GM19463 (cell line): ENCODE data around the gene MCTP1.
"Not testable (repeated sequence)": the region's sequence is repeated elsewhere in the genome, so short reads cannot be mapped to it uniquely, and the experiment has no call there.

Experiments used
- ATAC-seq: cut with Tn5 transposase; IDR thresholded peaks from one replicate; pipeline ENCODE4 v1.9.1; 2021; ENCODE audit warnings: mild to moderate bottlenecking, moderate library complexity; ENCODE audit not compliant: unreplicated experiment

The MCTP1 gene

GRCh38 chr5:95043234-95043633 lies 241.7 kb downstream of the MCTP1 start:
- ATAC-seq: no peak

GRCh38 chr5:95042037-95042436 lies 242.9 kb downstream of the MCTP1 start:
- ATAC-seq: no peak

DNA sequence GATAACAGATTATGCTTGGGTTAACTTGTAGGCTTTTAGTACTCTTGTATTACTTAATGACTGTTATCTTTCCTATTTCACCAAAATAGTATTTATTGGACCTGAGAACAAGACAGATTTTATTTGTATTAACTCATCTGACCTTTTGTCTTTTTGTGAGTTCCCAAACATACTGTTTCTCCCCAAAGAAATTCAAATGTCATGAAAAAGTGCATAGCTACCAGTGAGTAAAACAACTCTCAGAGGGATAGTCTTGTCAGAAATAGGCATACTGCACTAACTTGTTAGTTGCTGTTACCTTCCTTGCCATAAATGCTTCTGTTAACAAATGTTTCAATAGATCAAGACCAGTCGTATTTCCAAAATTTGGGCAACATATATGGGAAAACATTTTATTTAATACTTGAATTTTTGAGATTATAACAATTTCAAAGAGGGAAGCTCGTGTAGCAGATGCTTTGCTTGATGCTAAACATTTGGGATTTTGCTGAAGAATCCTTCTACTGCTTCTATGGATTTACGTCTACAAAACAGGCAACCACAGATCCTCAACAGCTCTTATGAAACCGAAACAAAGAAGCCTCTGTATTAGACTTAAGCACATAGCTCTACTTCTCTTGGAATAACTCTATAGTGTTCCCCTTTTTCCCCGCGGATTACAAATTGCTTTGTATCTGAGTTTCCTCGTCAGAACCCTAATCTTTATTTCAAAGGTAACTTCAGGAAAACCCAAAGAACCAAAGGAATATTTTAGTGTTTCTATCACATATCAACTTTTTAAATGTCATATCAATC lies 248.8 kb downstream of the MCTP1 start:
- peak; percentile 78 for ATAC-seq

GRCh38 chr5:95032801-95033200 lies 252.1 kb downstream of the MCTP1 start:
- ATAC-seq: no peak

GRCh38 chr5:95029569-95030366 lies 255.1 kb downstream of the MCTP1 start:
- peak; percentile 69 for ATAC-seq

DNA sequence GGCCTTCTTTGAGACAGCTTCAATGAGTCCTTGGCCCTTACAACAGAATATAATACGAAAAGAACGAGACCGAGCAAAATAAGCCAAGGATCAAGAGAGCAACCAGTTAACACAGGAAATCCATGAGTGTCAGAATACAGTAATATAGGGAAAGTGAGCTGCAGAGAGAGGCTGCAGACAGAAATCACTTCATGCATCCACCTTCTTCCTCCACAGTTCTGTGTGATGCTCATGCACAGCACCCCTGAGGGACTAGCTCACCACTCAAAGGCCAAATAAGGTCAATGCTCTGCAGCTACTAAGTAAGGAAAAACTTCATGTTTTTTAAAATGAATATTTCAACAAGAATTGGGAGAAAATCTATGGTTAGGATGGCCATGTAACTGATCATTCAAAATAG lies 257.1 kb downstream of the MCTP1 start:
- peak; percentile 26 for ATAC-seq

GRCh38 chr5:95027151-95027721 lies 257.7 kb downstream of the MCTP1 start:
- ATAC-seq: peak; percentile 18

GRCh38 chr5:95026718-95027117 lies 258.2 kb downstream of the MCTP1 start:
- no peak for ATAC-seq

GRCh38 chr5:95022967-95023695 lies 261.8 kb downstream of the MCTP1 start:
- ATAC-seq: peak; percentile 67

GRCh38 chr5:95020345-95020744 lies 264.5 kb downstream of the MCTP1 start:
- no peak for ATAC-seq

DNA sequence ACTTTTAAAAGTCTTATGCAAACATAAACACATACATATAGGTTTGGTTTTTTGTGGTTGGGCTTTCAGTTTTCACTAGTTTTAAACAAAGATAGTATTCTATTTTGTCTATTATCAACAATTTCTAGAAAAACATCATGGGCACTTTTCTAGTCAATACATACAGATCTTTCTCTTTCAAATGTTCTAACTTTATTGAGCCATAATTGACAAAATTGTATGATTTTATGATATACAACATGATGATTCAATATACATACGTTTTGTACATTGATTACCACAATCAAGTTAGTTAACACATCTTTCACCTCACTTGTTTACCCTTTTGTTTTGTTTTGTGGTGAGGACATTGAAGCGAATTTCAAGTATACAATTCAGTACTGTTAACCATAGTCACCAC lies 265.9 kb downstream of the MCTP1 start:
- no peak for ATAC-seq

GRCh38 chr5:95018511-95018910 lies 266.4 kb downstream of the MCTP1 start:
- ATAC-seq: no peak

DNA sequence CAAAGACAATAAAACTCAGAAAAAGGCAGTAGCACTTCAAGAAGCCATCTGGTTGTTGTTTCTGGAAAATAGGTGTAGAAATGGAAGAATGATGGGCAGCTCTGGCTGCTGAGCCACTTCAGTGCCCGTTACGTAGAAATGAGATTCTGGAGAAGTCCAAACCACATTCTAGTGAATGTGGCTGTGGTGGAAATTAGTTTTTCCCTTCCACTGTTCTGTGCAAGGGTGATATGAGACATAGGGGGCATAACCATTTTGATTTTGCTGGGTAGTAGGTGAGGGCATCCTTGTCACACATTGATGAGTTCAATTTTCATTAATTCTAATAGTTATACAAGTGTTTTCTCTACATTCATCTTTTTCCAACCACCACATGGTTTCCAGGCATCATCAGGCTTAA lies 275.1 kb downstream of the MCTP1 start:
- ATAC-seq: no peak

- peak; percentile 78 for ATAC-seq
These were observed 276.8 kb downstream of the MCTP1 start for GRCh38 chr5:95007921-95008597.

DNA sequence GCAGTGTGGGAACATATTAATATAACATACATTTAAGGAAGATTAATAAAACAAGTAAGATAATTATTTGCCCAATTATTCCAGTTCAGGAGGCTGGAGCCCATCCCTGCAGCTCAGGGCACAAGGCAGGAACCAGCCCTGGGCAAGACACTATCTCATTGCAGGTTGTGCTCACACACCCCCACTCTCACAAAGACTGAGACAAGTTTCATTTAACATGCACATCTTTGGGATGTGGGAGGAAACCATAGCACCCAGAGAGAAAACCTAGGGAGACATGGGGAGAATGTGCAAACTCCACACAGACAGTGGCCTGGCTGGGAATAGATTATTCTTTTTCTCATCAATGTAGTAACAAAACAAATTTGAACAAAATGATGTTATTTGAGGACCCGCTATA lies 279.1 kb downstream of the MCTP1 start:
- no peak for ATAC-seq

- ATAC-seq: no peak
These were observed 286.2 kb downstream of the MCTP1 start for GRCh38 chr5:94998670-94999069.

GRCh38 chr5:94994537-94994936 lies 290.4 kb downstream of the MCTP1 start:
- not testable (repeated sequence) for ATAC-seq

- no peak for ATAC-seq
These were observed 291.4 kb downstream of the MCTP1 start for GRCh38 chr5:94993491-94993890.

DNA sequence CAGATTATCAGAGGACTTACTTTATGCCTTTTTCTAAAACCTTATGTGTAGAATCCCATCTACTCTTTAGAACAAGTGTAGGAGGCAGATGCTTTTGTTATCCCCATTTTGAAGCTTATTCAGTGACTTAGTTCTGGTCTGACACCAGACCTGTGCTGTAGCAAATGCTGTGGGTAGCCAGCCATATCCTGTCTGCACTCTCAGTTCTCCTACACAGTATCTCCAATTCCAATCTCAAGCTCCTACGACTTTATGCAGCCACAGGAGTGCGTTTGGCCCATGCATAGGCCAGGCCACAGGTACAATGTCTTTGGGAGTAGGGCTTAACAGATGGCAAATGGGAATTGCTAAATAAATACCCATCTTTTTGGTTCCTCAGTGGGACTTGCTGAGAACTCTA lies 292.6 kb downstream of the MCTP1 start:
- ATAC-seq: peak; percentile 86

DNA sequence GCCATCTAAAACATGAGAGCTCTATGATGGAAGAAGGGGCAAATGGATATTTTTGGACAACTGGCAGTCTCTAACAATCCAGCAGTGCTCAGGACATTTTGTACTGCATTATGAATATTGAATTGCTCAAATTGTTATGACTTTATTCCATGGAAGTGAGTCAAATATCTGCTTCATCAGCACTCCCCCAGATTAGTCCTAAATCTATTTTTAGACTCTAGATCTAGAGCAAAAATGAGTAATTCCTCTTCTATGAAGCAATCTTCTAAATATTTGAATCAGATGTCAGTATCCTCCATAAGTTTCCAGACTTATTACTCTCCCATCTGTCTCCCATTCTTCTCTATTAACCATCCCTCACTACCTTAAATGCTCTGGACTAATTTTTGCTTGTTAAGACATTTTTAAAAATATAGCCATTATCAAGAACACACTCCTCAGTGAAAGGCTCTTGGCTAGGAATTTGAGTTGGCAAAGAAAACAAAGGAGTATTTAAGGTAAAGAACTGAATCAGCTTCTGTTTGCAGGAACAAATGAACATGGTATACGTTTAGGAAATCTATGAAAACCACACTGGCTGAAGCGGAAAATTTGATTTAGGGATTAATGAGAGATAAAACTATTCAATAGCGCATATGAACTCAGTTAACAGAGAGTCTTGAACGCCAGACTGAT lies 300.9 kb downstream of the MCTP1 start:
- no peak for ATAC-seq
